Lower lobe of right lung (tissue), 2 donors: ENCODE measurements around the gene PACRG. TPM values are rescaled to one million over a fixed set of nuclear protein-coding genes. Genes with fewer than 3 reads are reported as not detected.

Experiments
- ATAC-seq, 2 donors: fragments of 200-7000 bp; cut with Tn5 transposase; one replicate each; pipeline ENCODE4 v1.9.1; 2020 to 2022; ENCODE audit warnings: mild to moderate bottlenecking in 2 of 2, moderate library complexity in 2 of 2
- DNase-seq: peaks from one replicate; pipeline ENCODE4 v3.0.0-alpha.2; 2020
- H3K27ac ChIP-seq: fragments of 200-600 bp; one replicate; pipeline ENCODE4 v1.8.0; 2022
- H3K27me3 ChIP-seq: fragments of 200-600 bp; one replicate; pipeline ENCODE4 v1.8.0; 2022; ENCODE audit warnings: low read depth
- H3K36me3 ChIP-seq: fragments of 200-600 bp; one replicate; pipeline ENCODE4 v1.8.0; 2022; ENCODE audit warnings: mild to moderate bottlenecking
- H3K4me1 ChIP-seq: fragments of 200-600 bp; one replicate; pipeline ENCODE4 v1.8.0; 2022
- H3K4me3 ChIP-seq: fragments of 200-600 bp; one replicate; pipeline ENCODE4 v1.8.0; 2022; ENCODE audit warnings: mild to moderate bottlenecking
- H3K9me3 ChIP-seq: fragments of 200-600 bp; one replicate; pipeline ENCODE4 v1.8.0; 2022
- intact Hi-C: fragments of 100-400 bp; cut with DNase I; formaldehyde crosslinking; loops from one replicate; pipeline ENCODE4 v1.11.0; 2022
- total RNA-seq: library from RNA; stranded (reverse); fragmentation: NEBNext Ultra II Directional; extraction: Animal tissue kit (Norgen Biotek cat#: 25700); gene quantifications from one replicate; pipeline ENCODE4 v1.2.1, GENCODE V29; 2021
- TF ChIP-seq, protein P1 (sequence below): fragments of 200-600 bp; IDR thresholded peaks from one replicate; pipeline ENCODE4 v1.8.0; 2022; ENCODE audit warnings: antibody characterized with exemption, mild to moderate bottlenecking
- donor health status: DM: no; HTN: yes; CAD: no; lungs with severe emphysema.

PACRG gene
- total RNA-seq, 1 donor from 2014 or later: 5.5 TPM

DNA sequence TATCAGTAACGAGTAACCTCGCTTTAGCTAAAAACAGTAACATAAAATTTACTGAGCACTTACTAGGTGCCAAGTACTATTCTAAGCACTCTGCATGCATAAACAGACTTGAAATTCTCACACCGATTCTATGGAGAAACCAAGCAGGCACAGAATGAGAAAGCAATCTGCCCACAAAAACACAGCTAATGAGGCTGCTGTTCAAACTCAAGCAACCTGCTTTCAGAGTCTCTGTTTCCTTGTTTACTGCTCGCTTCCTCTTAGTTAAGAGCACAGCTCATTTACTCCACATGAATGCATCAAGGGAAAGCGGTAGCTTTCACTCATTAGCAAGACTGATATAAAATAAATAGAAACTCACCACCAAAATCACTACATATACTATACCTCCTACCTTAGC lies 37.6 kb upstream of the PACRG start:
- H3K4me1 ChIP-seq: no peaks in the 10 kb centered on the region
- no peak overlapping the region for H3K27ac ChIP-seq
- no peak overlapping the region for H3K4me3 ChIP-seq
- H3K36me3 ChIP-seq: no peaks in the 10 kb centered on the region
- TF ChIP-seq, protein P1, sequence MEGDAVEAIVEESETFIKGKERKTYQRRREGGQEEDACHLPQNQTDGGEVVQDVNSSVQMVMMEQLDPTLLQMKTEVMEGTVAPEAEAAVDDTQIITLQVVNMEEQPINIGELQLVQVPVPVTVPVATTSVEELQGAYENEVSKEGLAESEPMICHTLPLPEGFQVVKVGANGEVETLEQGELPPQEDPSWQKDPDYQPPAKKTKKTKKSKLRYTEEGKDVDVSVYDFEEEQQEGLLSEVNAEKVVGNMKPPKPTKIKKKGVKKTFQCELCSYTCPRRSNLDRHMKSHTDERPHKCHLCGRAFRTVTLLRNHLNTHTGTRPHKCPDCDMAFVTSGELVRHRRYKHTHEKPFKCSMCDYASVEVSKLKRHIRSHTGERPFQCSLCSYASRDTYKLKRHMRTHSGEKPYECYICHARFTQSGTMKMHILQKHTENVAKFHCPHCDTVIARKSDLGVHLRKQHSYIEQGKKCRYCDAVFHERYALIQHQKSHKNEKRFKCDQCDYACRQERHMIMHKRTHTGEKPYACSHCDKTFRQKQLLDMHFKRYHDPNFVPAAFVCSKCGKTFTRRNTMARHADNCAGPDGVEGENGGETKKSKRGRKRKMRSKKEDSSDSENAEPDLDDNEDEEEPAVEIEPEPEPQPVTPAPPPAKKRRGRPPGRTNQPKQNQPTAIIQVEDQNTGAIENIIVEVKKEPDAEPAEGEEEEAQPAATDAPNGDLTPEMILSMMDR: no peak
- no peaks in the 10 kb centered on the region for H3K9me3 ChIP-seq
- DNase-seq: no peak
- ATAC-seq: no peak
- no peaks in the 10 kb centered on the region for H3K27me3 ChIP-seq
- intact Hi-C loops: no loop called here

DNA sequence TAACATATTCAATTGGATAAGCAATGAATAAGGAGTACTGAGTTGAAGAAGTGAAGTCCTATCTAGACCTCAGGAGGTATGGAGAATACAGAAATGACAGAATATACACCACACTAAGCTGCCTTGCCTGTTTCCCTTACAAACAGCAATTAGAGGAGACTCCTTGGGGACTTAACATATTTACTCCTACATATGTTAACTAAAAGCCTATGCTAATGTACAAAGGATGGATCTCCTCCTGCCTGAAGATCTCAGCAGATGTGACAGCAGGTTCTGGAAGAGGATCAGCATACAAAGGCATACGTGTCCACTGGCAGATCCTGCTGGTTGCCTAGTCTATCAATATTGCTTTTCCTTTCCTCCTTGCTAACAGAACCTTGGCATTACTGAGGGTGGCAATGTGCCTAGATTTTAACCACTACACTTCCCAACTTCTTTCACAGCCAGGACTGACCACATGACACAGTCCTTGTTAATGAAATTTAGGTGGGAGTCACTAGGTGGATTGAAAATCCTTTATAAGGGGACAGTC lies 29.8 kb upstream of the PACRG start:
- H3K4me3 ChIP-seq: no peak overlapping the region
- H3K36me3 ChIP-seq: no peaks in the 10 kb centered on the region
- no peak for DNase-seq
- intact Hi-C loops: no loop called here
- no peak overlapping the region for H3K27ac ChIP-seq
- no peak for ATAC-seq
- no peaks in the 10 kb centered on the region for H3K4me1 ChIP-seq
- H3K9me3 ChIP-seq: no peaks in the 10 kb centered on the region
- TF ChIP-seq, protein P1: no peak
- no peaks in the 10 kb centered on the region for H3K27me3 ChIP-seq

DNA sequence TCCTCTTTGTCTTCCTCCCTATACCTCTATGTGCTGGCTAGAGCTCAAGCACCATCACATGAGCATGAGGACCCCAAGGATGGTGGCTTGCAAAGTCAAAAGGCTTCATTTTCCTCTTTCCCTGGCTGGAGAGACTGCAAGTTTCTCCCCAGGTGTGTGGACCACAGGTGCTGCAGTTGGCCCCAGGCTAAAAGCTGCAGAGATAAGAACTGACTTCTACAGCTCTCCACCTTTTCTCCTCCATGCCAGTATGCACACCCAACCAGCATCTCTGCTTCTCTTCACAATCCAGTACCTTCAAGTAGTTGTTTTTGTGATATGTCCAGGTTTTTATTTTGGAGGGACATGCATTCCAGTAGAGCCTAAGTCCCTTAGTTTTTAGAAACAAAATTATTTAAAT lies 29.3 kb upstream of the PACRG start:
- ATAC-seq (no peak), DNase-seq (no peak)
- no peaks in the 10 kb centered on the region for H3K4me1 ChIP-seq
- no peaks in the 10 kb centered on the region for H3K9me3 ChIP-seq
- no peak overlapping the region for H3K27ac ChIP-seq
- TF ChIP-seq, protein P1: no peak
- intact Hi-C loops: no loop called here
- no peaks in the 10 kb centered on the region for H3K36me3 ChIP-seq
- H3K4me3 ChIP-seq: no peak overlapping the region
- no peaks in the 10 kb centered on the region for H3K27me3 ChIP-seq

DNA sequence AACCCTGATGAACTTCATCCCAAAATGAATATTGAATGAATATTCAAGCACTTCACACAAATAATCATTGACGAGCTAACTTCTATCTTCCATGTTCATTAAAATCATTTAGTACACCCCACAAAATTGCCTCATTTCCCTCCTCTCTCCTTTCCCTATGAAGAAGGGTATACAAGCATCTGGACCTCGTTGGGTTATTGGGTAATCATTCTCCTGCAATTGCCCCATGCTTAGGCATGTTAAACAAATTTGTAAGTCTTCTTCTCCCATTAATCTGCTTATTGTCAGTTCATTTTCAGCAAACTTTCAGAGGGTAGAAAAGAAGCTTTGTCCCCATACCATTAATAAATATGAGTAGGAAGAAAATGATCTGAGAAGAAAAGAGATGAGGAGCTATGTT lies 27.8 kb upstream of the PACRG start:
- H3K4me1 ChIP-seq: no peaks in the 10 kb centered on the region

DNA sequence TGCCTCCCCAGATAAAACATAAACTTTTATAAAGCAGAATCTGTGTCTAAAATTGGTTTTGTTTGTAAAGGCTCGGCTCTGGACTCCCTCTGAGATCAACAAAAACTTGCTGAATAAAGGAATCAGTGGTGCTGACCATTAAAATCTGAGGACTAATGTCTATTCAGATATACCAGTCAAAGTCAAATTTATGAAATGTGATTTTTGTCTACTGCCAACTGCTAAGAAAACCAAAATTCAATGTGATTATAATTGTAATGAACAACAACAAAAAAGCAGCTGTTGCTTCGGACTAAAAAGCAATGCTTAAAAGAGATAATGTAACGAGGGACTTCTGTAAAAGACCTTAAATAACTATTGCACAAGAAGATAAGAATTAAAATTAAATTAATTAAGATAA lies 26.8 kb upstream of the PACRG start:
- Histone ChIP-seq H3K27me3 (no peaks in the 10 kb centered on the region), H3K27ac (no peak overlapping the region), H3K36me3 (no peaks in the 10 kb centered on the region), H3K4me3 (no peak overlapping the region), H3K4me1 (no peaks in the 10 kb centered on the region), H3K9me3 (no peaks in the 10 kb centered on the region)
- no peak for DNase-seq
- no peak for ATAC-seq
- TF ChIP-seq, protein P1: no peak
- intact Hi-C loops: no loop called here

More for the DNA sequence above, 27.8 kb upstream of the PACRG start:
- no peak overlapping the region for H3K4me3 ChIP-seq
- TF ChIP-seq, protein P1: no peak
- H3K36me3 ChIP-seq: no peaks in the 10 kb centered on the region
- H3K27me3 ChIP-seq: no peaks in the 10 kb centered on the region
- intact Hi-C loops: no loop called here
- DNase-seq: no peak
- H3K27ac ChIP-seq: no peak overlapping the region
- H3K9me3 ChIP-seq: no peaks in the 10 kb centered on the region
- no peak for ATAC-seq

DNA sequence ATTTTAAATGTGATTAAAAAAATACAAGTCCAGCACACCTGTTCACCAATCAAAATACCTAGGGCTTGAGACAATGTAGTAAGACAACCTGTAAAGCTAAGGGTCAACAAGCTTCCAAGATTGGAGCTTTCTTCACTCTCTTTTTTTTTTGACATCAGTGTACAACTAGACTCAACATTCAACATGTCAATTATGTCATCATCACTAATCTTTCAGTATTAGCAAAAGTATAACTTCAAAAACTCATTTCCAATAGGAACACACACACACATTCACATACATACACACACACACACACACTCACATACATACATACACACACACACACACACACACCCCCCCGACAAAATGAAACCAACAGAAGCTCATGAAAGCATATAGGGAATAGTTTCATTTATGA lies 26.2 kb upstream of the PACRG start:
- intact Hi-C loops: no loop called here
- H3K27ac ChIP-seq: no peak overlapping the region
- H3K4me3 ChIP-seq: no peak overlapping the region
- no peaks in the 10 kb centered on the region for H3K27me3 ChIP-seq
- ATAC-seq (no peak), DNase-seq (no peak)
- H3K4me1 ChIP-seq: no peaks in the 10 kb centered on the region
- H3K36me3 ChIP-seq: no peaks in the 10 kb centered on the region
- TF ChIP-seq, protein P1: no peak
- H3K9me3 ChIP-seq: no peaks in the 10 kb centered on the region
